Measurements from ENCODE around the gene ZFP57.

The ZFP57 gene

DNA sequence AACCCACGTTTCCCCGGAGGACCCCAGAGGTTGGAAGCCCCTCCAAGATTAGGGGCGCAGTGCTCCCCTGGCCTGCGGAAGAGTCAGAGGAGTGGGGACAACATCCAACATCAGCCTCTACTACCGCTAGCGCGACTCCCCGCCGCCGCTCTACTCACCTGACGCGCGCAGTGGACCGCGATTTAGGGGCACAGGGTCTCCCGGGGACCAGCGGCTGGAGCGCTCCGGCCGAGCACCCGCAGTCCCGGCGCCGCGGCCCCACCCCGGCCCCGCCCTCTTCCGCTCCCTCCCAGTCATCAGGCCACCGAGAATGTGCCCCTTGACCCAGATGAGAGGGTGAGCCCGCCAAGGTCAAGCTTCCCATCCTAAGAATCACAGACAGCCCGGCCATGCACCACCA lies at the start of gene ZFP57:
Gene ZFP57, minus strand, starts transcription at position 249 of the 400 bp plus-strand sequence. CDS start 4,149 bp downstream, outside the sequence.
- DNase-seq, result no peak

- peak in 1 of 3 donors; percentile 39 for DNase-seq
These were observed 49.7 kb upstream of the ZFP57 start for GRCh38 chr6:29730575-29731126.

DNA sequence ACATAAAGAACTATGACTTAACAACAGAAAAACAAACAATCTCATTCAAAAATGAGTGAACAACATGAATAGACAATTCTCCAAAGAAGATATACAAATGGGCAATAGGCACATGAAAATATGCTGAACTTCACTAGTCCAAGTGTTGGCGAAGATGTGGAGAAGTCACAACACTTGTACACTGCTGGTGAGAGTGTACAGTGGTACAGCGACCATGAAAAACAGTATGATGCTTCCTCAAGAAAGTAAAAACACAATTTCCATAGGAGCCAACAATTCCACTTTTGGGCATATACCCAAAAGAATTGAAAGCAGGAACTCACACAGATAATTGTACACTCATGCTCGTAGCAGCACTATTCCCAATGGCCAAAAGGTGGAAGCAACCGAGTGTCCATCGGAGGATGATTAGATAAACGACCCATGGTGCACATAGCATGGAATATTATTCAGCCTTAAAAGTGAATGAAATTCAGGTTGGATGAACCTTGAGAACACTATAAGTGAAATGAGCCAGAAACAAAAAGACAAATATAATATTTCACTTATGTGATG lies 48.9 kb upstream of the ZFP57 start:
- no peak for DNase-seq

DNA sequence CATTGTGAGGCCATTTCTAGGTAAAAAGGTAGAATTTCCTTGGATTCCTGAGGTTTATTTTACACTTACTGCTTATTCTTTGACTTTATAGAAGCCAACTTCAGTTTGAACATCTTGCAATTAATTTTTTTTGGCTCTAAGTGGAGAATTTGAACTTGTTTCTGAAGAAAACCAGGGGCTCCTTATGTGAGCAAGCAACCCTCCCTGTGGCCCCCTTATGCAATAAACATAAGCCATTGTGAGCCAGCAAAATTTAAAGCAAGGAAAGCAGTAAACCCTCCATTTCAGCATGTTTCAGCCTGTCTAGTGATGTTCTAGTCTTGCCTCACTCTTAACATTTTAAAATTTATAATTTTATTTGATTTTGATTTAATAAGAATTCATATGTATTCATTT lies 47.9 kb upstream of the ZFP57 start:
- no peak for DNase-seq

GRCh38 chr6:29728173-29728874 lies 47.4 kb upstream of the ZFP57 start:
- no peak for DNase-seq

- DNase-seq, result no peak
These were observed 46.7 kb upstream of the ZFP57 start for GRCh38 chr6:29727637-29728036.

DNA sequence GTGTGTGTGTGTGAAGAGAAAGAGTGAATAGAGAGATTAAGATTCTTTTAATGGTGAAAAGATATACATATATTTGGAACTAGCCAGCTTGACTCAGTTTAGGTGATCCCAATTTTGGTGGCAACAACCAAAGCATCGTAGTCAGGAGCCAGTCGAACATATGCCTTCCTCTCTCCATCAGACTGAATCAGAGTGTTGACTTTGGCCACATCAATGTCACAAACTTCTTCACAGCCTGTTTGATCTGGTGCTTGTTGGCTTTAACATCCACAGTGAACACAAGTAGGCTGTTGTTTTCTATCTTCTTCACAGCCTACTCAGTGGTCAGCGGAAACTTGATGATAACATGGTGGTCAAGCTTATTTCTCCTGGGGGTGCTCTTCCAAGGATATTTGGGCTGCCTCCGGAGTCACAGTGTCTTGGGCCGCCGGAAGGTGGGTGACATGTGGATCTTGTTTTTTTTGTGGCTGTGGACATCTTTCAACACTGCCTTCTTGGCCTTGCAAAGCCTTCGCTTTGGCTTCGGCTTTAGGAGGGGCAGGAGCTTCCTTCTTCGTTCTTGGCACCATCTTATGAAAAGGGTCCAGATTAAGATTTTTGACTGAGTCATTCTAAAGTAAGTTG lies 45.7 kb upstream of the ZFP57 start:
- DNase-seq, result no peak

DNA sequence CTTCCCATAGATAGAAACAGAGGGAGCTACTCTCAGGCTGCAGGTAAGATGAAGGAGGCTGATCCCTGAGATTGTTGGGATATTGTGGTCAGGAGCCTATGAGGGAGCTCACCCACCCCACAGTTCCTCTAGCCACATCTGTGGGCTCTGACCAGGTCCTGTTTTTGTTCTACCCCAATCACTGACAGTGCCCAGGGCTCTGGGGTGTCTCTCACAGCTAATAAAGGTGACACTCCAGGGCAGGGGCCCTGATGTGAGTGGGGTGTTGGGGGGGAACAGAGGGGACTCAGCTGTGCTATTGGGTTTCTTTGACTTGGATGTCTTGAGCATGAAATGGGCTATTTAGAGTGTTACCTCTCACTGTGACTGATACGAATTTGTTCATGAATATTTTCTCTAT lies 45.0 kb upstream of the ZFP57 start:
- no peak for DNase-seq

DNA sequence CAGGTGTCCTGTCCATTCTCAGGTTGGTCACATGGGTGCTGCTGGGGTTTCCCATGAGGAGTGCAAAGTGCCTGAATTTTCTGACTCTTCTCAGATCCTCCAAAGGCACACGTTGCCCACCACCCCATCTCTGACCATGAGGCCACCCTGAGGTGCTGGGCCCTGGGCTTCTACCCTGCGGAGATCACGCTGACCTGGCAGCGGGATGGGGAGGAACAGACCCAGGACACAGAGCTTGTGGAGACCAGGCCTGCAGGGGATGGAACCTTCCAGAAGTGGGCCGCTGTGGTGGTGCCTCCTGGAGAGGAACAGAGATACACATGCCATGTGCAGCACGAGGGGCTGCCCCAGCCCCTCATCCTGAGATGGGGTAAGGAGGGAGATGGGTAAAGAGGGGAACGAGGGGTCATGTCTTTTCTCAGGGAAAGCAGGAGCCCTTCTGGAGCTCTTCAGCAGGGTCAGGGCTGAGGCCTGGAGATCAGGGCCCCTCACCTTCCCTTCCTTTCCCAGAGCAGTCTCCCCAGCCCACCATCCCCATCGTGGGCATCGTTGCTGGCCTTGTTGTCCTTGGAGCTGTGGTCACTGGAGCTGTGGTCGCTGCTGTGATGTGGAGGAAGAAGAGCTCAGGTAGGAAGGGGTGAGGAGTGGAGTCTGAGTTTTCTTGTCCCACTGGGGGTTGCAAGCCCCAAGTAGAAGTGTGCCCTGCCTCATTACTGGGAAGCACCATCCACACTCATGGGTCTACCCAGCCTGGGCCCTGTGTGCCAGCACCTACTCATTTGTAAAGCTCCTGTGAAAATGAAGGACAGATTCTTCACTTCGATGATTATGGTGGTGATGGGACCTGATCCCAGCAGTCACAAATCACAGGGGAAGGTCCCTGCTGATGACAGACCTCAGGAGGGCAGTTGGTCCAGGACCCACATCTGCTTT lies 44.3 kb upstream of the ZFP57 start:
- no peak for DNase-seq

DNA sequence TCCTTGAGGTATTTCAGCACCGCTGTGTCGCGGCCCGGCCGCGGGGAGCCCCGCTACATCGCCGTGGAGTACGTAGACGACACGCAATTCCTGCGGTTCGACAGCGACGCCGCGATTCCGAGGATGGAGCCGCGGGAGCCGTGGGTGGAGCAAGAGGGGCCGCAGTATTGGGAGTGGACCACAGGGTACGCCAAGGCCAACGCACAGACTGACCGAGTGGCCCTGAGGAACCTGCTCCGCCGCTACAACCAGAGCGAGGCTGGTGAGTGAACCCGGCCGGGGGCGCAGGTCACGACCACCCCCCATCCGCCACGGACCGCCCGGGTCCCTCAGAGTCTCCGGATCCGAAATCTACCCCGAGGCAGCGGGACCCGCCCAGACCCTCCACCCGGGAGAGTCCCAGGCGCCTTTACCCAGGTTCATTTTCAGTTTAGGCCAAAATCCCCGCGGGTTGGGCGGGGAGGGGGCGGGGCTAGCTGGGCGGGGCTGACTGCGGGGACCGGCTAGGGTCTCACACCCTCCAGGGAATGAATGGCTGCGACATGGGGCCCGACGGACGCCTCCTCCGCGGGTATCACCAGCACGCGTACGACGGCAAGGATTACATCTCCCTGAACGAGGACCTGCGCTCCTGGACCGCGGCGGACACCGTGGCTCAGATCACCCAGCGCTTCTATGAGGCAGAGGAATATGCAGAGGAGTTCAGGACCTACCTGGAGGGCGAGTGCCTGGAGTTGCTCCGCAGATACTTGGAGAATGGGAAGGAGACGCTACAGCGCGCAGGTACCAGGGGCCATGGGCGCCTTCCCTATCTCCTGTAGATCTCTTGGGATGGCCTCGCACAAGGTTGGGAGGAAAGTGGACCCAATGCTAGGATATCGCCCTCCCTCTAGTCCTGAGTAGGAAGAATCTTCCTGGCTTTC lies 43.0 kb upstream of the ZFP57 start:
- DNase-seq, result peak; percentile 77 to 89 (median 79)

DNA sequence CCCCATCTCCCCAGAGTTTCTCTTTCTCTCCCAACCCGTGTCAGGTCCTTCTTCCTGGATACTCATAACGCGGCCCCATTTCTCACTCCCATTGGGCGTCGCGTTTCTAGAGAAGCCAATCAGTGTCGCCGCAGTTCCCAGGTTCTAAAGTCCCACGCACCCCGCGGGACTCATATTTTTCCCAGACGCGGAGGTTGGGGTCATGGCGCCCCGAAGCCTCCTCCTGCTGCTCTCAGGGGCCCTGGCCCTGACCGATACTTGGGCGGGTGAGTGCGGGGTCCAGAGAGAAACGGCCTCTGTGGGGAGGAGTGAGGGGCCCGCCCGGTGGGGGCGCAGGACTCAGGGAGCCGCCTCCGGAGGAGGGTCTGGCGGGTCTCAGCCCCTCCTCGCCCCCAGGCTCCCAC lies 42.3 kb upstream of the ZFP57 start, which contains the start of gene HLA-F:
Gene HLA-F, plus strand, starts transcription at position 173 of the 404 bp plus-strand sequence. Its CDS starts 30 bp downstream, at position 203.
- DNase-seq, result peak in 2 of 3 donors; percentile 98

DNA sequence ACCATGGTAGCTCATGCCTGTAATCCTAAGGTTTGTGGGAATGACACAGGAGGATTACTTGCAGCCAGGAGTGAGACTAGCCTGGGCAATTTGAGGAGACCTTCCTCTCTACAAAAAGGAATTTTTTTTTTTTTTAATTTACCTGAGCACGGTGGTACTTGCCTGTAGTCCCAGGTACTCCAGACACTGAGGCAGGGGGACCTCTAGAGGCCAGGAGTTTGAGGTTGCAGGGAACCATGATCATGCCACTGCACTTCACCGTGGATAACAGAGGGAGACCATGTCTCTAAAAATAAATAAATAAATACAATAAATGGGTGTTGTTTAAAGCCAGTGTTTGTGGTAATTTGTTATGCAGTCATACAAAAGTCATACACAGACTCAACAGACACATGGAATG lies 39.9 kb upstream of the ZFP57 start:
- DNase-seq, result no peak

- no peak for DNase-seq
These were observed 29.5 kb upstream of the ZFP57 start for GRCh38 chr6:29710281-29710941.

GRCh38 chr6:29709188-29709587 lies 28.2 kb upstream of the ZFP57 start:
- no peak for DNase-seq

GRCh38 chr6:29708432-29709179 lies 27.7 kb upstream of the ZFP57 start:
- no peak for DNase-seq

DNA sequence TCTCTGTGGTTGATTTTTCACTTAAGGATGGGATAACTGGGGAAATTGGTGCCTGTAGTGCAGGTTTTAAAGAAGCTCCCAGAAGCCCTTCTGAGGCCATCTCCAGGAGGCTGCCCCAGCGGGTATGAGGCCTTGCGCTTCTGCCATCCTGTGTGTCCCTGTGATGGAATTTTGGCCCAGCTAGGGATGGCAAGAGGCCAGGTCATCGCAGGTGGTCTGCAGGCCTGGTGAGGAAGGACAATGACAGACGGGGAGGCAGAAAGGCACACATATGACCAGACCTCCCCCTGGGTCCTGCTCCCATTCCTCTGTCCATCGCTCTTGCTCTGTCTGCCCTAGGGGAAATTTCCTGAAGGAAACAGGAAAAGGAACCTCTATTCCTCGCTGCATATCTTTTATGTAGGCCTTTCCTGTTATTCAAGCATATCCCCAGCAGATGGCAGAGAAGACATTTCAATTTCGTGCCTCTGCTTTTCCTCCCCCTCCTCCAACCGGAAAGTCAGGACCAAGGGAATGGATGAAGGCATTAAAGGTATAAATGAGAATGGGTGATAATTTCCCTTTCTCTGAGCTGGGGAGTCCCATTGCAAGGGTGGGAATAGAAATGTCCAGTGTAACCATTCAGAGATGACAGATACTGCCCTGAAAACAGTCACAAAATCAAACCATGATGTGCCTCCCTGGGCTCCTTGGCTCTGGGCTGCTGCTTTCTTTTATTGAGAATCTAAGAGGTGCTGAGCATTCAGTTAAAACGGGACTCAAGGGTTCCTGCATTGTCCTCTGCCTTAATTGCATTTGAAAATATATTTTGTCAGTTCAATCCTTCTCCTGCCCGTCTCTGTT lies 24.7 kb upstream of the ZFP57 start:
- peak; percentile 40 to 72 (median 57) for DNase-seq

GRCh38 chr6:29702519-29703103 lies 21.7 kb upstream of the ZFP57 start:
- peak; percentile 49 to 88 (median 66) for DNase-seq

Measured in suppressor macrophage treated with lipopolysaccharide for 1 hour (primary cell).